HuH-7.5 (cell line): ENCODE results near the gene SLBP.
A peak's percentile ranks its signal among the peaks of the same experiment; 100 is the strongest.

Experiments
- DNase-seq: peaks from one replicate; pipeline ENCODE4 v3.0.0; 2011; ENCODE audit warnings: low spot score

Gene SLBP

DNA sequence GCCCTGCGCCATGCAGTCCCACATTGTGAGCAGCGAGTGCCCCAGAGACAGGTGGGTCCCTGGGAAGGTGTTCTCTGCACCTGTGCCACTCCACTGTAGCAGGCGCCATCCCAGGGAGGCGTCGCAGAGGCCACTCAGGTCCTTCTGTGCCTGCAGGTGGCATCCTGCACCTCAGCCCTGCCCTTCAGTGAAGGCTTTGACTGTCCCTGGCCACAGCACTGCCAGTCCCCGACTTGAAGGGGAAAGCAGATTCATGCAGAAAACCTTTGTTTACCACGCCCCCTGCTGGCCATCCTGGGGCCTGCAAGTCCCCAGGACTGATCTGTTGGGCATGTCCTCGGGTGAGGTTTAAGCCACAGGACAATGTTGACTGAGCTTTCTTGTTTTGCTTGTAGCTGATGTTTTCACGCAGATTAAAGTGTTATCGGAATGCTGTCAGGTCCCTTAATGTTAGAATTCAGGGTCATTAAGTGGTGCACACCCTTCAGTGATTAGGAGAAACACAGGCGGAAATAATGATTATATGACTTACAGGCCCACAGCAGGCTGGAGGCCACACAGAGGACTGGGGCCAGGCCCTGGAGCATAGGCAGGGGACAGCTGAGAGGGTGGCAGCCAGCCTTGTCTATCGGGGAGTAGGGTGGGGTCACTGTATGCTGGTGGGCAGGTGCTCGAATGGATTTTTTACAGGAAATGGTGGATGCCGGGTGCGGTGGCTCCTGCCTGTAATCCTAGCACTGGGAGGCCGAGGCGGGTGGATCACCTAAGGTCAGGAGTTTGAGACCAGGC, 14.2 kb upstream of the SLBP start:
- DNase-seq, result peak; percentile 95

DNA sequence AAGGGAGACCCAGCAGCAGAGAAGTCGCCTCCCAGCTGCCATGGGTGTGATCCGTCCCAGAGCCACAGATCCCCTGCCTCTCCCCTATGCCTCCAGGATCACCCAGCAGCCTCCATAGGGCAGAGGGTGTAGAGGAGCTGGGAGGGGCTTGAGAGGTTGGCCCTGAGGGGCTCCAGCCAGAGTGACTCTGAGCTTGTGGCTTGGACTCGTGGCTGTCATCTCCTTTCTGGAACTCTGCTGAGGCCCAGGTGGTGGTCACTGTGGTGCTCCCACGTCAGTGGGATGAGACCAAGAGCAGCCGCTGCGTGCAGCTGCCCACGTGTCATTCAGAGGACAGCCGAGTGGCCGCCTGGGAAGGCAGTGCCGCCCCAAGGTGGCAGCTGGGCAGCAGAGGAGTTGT, 13.4 kb upstream of the SLBP start:
- no peak for DNase-seq

DNA sequence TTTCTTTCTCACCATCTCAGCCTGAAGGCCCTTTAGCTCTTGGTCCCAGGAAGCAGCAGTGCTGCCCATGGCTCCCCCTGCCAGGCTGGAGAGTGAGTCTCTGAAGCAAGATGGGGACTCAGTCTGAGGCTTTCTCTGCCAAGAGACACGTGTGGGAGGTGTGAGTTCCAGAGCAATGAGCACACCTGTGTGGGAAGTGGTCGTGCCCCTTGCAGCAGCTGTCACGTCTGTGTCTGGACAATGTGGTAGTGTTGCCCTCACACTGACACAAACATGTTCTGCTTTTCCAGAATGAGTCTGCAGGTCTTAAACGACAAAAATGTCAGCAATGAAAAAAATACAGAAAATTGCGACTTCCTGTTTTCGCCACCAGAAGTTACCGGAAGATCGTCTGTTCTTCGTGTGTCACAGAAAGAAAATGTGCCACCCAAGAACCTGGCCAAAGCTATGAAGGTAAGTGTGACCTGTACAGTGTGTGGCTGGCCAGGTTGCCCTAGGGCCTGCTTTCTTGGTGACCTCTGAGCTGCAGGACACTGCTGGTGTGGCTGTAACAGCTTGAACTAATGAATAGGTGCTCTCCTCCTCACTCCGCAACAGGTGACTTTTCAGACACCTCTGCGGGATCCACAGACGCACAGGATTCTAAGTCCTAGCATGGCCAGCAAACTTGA, 11.1 kb upstream of the SLBP start:
- no peak for DNase-seq

DNA sequence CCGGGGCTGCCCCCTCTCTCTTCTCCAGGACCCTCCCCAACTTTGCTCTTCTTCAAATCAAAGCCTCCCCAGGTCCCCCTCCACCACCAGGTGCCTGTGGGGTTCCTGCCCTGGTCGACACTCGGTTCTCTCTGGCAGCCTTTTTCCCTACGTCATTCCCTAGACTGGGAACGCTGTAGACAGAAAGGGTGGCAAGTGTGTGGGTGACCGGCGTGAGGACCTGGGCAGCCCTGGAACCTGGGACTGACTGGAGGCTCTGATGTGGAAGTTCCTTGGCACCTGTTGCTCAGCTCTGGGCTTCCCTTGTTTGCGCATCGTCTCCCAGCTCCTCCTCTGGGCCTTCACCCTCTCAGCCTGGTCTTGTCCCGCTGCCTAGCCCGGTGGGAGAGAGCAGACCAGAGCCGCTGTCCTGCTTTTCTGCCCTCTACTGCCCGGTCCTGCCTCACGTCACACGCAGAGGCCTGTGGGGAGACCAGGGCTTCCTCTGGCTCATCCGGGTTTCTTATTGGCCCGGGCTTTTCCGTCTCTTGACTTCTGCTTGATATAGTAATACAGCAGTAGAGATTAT, 10.5 kb upstream of the SLBP start:
- DNase-seq, result no peak

DNA sequence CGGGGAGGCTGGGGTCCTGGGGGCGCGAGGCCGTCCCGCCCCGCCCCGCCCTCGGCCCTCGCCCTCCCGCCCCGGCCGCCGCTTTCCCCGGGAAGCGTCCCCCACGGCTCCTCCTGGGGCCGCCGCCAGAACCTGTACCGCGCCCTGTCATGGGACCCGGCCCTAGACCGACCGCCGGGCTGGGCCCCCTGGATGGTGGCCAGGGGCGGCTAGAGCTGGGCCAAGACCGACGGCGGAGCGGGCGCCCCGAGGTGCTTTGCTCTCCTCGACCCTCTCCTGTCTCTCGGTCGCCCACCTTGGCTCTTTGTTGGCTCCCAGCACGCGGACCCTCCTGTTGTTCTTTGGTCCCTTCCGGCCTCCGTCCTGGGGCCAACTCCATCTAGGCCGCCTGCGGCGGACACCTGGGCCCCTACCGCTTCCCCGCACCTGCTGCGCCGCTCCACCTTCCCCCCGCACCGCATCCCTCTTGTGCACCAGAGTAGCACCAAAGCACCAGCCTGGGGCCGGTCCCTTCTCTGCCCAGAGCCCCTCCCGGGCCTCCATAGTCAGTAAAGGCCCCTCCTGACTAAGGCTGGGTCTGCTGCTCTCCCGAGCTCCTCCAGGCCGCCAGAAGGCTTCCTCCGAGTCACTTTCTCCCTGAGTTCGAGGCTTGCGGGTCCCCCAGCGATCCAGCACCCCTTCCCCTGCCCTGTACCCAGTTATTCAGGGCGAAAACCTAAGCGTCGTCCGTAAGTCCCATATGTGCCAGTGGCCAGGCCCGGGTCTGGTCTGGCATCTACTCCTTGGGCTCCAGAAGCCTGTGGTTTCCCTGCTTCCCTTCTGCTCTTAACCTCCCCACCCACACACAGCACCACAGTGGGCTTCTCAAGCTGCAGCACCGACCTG, 9.8 kb upstream of the SLBP start:
- DNase-seq, result no peak

DNA sequence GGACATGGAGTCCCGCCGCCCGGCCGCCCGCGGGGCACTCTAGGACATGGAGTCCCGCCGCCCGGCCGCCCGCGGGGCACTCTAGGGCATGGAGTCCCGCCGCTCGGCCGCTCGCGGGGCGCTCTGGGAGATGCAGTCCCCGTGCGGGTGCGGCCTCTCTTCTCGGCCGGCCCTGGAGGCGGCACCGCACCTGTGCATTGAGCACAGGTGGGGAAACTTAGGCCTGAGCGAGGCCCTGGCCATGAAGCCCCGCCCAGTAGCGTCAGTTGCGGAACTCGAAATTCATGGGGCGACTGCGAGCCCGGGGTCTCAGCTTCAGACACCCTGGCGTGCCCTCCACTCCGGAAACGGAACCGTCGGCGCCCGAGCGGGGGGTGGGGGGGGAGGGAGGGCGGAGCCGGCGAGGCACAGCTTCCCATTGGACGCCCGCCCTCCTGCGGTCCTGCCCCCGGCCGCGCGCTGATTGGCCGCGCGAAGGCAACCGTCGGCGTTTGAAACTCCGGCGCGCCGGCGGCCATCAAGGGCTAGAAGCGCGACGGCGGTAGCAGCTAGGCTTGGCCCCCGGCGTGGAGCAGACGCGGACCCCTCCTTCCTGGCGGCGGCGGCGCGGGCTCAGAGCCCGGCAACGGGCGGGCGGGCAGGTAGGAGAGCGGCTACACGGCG, 9.0 kb upstream of the SLBP start, which contains the start of the genes TACC3 and TMEM129:
TSS of gene TACC3 (plus strand) at position 519 of the 663 bp plus-strand sequence. CDS start 1,901 bp downstream, outside the sequence.
TSS of gene TMEM129 (minus strand) at position 321 of the 663 bp plus-strand sequence. CDS start 486 bp downstream, outside the sequence.
- peak; percentile 99 for DNase-seq

DNA sequence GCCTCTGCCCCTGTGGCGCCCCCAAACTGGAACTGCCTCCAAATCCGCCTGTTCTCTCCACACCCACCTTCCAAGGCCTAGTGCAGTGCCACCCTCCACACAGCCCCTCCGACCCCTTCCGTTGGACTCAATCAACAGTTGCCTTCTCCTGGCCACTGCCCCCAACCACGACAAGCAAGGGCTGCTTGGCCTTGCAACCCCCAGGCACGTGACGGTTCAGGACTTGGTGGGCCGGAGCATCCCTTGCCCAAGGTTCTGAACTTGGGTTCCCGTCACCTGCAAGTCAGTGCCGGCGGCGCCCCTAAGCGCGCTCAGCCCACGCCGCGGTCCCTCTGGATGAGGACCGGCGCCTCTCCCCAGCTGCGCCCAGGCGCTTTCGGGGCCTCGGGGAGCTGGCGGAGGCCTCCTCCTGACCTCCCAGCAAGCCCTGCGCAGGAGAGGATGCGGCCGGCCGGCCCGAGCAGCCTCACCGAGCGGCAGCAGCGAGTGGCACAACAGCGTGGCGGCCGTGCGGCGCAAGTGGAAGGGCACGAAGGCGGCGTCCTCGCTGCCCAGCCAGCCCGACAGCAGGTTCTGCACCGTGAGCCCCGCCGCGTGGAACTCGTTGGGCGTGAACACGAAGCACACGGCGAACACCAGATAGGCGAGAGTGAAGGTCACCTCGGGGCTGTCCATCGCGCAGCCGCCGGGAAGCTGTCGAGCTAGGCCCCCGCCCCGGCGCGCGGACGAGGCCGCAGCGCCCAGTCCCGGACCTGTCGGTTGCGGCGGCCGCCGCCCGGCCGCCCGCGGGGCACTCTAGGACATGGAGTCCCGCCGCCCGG, 8.3 kb upstream of the SLBP start:
- peak; percentile 64 for DNase-seq

DNA sequence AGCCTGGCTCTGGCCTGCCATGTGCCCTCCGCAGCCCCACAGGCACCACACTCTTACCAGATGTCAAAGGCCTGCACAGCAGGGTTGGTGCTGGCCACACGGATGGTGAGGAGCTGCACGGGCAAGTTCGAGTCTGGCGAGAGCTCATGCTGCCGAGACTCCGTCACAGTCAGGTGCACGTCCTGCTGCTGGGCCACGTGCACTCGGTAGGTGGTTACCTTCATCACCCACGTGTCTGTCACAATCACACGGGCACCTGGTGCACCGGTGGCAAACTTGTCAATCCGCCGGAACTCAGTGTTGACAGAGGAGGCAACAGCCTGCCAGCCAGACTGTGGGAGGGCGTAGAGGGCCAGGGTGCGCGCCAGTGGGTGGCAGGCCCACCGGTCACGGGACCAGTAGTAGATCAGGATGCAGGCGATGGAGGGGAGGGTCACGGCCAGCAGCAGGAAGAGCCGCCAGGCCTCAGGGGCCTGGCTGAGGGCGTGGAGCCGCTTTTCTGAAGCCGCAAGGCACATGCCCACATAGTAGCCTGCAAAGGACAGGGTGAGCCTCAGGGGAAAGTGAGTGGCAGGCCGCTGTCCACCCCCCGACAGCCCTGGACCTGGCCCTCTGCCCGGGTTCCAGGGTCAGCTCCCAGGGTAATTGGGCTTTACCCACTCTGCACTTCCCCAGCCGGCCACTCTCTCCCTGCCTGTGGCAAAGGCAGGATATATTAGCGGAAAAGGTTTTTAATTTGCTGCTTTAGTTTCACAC, 6.2 kb upstream of the SLBP start:
- no peak for DNase-seq

DNA sequence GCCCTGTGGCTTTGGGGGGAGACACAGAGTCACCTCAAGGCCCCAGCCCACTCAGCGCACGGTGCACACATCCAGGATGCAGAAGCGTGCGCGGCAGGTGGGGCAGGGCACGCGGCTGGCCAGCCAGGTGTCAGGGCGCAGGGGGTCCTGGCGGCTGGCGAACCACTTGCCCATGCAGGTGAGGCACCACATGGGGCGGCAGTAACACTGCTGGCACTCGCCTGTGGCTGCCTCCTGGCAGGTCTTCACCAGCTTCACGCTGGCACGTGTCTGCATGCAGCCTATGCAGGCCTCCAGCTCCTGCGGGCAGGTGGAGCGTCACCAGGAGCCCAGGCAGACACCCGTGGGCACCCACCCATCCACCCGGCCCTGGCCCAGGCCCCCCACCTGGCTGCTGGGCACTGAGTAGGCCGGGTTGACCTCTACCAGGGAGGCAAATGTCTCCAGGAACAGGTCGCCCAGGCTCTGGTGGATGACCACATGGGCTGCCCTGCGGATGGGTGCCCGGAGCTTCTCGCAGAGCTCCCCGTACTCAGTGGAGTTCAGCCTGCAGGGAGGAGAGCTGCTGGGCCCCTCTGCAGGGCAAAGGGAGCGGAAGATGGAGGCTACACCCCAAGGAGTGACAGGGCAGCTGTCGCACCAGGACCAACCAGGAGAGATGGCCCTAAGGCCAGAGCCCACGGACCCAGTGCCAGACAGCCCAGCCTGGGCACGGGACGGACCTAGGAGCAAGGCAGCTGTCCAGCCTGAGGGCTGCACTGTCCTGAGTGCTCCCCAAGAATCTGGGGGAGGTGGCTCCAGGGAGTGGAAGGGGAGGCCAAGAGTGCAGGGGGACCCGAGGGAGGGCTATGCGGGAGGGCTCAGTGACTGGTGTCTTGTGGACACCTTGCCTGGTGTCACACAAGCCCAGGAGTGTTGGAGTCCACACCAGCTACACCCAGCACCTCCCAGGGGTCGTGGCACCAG, 5.3 kb upstream of the SLBP start:
- DNase-seq, result no peak

DNA sequence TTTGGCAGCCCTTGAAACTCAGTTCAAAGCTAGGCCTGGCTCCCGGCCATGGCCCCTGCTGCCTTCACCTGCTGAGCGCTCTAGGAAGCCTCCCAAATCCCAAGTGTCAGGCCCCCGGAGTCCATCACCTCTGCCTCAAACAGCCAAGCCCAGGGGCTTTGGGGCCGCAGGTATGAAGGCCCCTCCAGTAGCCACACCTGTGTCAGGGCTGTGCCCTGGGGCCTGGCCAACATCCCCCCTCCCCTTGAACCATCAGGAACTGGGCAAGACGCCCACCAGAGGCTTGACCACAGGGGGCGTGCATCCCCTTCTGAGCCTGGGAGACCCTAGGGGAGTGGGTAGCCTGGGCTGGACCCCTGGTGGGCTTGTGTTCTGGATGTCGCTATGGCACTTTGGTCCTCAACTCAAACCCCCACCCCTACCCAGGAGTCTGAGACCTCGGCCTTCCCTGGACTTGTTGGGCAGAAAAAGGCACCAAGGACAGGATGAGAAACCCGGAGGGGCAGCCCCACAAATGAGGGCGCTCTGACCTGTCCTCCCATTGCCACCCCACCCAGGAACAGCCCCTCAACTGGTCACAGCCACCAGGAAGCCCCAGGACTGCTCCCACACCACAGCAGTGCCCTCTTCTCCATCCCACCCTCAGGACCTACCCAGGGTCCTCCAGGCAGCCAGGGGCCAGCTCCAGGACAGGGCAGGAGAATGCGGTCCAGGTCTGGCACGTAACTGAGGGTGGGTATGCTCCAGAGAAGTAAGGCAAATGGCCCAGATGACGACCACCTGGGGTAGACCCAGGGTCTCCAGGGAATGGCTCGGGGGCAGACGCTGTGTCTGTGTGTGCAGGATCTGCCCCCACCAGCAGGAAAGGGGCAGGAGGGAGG, 4.2 kb upstream of the SLBP start:
- no peak for DNase-seq

DNA sequence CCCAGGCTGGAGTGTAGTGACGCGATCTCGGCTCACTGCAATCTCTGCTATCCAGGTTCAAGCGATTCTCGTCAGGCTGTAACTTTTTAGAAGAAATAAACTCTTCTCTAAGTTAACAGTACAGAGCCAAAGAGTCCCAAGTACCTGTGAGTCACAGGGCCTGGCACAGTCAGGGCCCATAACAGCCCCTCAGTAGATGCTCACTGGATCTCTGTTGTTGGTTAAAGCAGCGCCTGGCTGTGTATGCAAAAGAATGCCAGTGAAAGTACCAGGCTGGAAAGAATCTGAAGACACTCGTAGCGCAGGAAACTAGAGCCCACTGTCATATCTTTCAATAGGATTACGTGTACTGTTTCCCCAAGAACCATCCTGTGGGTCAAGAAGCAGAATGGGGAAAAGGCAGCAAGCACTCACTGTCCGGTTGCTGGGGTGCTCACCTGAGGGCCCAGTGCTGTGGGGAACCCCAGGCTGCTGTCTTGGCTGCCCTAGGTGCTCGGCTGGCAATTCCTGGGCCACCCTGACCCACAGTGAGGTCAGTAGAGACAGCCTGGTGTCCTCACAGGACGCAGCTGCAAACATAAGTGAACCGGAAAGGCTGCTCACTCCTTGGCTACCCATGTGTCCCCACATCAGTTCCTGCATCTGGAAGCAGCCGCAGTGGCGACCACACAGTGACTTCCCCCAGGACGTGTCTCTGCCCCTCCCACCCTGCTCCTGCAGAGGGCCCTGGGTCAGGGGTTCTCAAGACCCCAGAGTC, 3.1 kb upstream of the SLBP start:
- DNase-seq, result no peak

DNA sequence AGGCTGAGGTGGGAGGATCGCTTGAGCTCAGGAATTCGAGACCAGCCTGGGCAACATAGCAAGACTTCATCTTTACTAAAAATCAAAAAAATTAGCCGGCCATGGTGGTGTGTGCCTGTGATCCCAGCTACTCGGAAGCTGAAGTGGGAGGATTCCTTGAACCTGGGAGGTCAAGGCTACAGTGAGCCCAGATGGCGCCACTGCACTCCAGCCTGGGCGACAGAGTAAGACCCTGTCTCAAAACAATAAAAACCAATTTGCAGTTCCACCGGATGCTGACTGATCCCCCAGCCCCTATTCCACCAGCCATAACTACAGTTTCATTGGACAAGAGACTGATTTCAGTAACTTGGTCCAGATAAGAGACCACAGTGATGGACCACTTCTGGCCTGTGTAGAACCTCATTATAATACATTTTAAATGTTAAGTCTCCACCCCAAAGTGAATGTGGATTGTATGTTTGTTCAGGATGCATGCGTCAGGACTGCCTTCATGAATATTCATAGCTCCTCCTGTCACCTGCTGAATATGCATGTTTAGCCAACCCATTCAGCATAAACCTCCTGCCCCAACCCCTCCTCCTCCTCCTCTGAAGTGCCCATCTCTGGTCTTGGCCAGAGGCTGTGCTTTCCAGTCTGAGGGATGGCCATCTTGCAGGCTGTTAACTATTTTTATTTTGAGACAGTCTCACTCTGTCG, 2.3 kb upstream of the SLBP start:
- DNase-seq, result no peak

DNA sequence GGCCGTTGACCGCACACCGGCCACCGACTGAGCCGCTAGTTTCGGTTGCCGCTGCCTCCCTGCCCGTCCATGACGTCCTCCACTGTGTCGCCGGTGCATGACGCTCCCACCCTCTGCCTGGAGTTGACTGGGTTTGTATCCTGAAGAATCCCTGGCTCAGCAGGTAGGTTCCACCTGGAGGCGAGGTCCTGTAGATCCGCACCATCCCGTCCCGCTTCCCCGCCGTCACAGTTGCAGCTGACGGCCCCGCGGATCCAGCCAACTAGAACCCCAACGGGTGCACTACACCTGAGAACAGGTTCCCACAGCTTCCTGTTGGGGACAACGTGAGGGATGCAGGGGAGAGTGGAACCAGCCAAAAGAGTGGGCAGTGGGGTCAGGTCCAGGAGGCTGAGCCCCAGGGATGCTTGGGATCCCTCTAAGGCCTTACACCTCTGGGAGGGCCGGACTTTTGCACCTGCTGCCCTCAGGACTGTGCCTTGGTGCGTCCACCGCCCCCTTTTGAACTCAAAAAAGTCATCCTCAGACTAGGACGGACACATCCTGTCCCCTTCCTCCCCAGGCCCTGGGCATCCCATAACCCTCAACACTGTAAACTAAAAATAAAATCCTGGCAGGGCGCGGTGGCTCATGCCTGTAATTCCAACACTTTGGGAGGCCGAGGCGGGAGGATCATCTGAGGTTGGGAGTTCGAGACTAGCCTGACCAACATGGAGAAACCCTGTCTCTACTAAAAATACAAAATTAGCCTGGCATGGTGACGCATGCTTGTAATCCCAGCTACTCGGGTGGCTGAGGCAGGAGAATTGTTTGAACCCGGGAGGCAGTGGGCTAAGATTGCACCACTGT, 1.1 kb upstream of the SLBP start:
- DNase-seq, result peak; percentile 73

DNA sequence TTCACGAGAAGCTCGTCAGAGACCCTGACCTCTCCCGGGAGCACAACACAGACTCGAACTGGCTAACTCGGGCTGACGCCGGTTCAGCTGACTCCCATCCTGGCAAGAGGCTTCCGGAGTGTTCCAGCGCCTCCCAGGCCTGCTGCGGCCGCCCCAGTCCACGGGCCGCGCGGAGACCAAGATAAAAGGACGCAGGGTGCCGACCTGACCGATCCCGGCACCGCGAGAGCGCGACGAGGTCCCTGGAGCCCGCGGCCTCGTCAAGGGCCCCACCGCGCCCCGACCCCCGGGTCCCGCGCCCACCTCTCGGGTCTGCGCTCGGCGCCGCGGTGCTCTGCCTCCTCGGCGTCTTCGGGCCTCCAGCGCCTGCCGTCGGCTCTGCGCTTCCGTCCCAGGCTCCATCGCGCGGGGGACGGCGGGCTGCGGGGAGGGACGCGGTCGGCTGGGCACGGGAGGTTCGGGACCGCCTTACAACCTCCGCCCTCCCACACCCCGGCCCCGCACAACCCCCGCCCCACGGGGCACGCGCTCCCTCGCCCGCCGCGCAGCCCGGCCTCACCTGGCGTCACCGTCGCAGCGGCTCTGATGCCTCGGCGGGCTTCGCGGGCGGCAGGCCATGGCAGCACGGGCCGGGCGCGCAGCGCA, 426 bp downstream of the SLBP start:
- DNase-seq, result peak; percentile 56

DNA sequence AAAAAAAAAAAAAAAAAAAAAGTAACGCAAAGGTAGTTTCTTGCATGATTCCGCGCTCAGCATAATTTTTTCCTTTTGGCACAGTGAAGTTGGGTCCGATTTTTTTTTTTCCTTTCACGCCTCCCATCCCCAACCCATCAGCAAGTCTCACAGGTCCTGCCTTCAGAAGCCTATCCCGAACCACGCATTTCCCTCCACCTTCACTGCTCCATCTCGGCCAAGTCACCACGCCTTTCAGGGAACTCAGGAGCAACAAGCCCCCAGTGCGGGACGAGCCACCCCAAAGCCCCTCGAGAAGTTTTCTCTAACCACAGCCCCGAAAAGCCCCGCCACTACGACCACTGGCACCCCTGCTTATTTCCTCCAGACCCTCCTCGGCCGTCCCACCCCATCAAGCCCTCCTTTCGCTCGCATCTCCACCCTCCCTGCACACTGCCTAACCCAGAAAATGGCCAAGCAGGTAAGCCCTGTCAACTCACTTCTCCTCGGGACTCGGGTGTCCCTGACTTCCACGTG, 1.0 kb downstream of the SLBP start:
- DNase-seq, result no peak
